Mononuclear cell (primary cell): Measurements from ENCODE around the gene RXFP4. TPM values are rescaled to one million over a fixed set of nuclear protein-coding genes. Genes with fewer than 3 reads are reported as not detected.

Experiments used
- H3K27me3 ChIP-seq: 2 replicates; pipeline ENCODE4 v1.6.0; 2011; ENCODE audit warnings: low read length, control low read depth; ENCODE audit not compliant: insufficient read depth
- H3K4me1 ChIP-seq: 2 replicates; pipeline ENCODE4 v1.5.1; 2011; ENCODE audit warnings: mild to moderate bottlenecking, low read length, control low read depth; ENCODE audit not compliant: insufficient read depth
- H3K4me3 ChIP-seq: 2 replicates; pipeline ENCODE4 v1.5.1; 2011; ENCODE audit warnings: mild to moderate bottlenecking, low read length, moderate library complexity
- H3K9me3 ChIP-seq: 2 replicates; pipeline ENCODE4 v1.5.1; 2011; ENCODE audit warnings: low read depth, mild to moderate bottlenecking, control low read depth, low read length
- total RNA-seq: library from RNA; depleted of rRNA; stranded (reverse); fragments of >200 nt; gene quantifications from one replicate; pipeline ENCODE4 v1.2.3, GENCODE V29; 2012

Gene RXFP4
- total RNA-seq, 1 donor, result not detected

DNA sequence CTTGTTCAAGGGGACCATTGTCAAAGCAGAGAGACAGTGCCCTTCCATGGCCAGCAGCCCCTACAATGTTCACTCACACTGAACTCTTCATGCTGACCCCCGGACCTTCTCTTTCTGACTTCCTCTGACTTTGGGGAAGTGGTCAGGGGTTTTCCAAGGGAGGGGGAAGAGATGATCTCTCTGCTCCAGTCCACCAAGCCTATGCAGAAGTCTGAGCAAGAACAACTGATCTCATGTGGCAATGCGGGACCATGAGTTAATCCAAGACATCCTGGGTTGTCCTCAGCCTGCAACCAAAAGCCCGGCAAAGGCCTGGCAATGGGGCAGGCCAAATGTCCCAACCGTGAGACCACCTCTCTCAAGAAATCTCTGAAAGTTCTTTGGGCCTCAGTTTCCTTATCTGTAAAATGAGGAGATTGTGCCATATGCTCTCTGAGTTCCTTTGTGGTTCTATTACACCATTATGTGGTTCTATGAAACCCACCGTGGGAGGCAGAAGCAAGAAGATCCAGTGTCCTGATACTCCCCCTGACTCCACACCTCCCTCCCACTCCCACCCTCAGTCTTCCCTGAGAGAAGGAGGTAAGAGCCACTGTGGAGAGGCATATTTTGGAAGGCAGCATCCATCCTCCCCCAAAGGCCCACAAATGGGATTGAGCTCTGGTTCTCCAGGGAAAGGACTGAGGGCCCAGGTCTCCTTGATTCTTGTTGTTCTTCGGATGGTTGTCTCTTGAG, 48.7 kb downstream of the RXFP4 start:
- no peak overlapping the region for H3K4me3 ChIP-seq
- peaks cover 37% of the 10 kb centered on the region for H3K4me1 ChIP-seq

More for the DNA sequence above, 48.7 kb downstream of the RXFP4 start:
- Histone ChIP-seq H3K9me3 (no peaks in the 10 kb centered on the region), H3K27me3 (no peaks in the 10 kb centered on the region)

Other genes starting within 250 kb of the RXFP4 start
- gene GON4L, start 84.4 kb upstream of the RXFP4 start, total RNA-seq, result 54.9 TPM
- gene SYT11, start 82.1 kb upstream of the RXFP4 start, total RNA-seq, result 12.0 TPM
- gene RIT1, start 30.3 kb upstream of the RXFP4 start, total RNA-seq, result 128 TPM
- gene KHDC4, start 7.2 kb upstream of the RXFP4 start, total RNA-seq, result 38.1 TPM
- gene ARHGEF2, start 36.9 kb downstream of the RXFP4 start, total RNA-seq, result 149 TPM
- 403 TPM for gene SSR2, start 79.3 kb downstream of the RXFP4 start, total RNA-seq
- gene UBQLN4, start 112.2 kb downstream of the RXFP4 start, total RNA-seq, result 7.1 TPM
- gene LAMTOR2, start 113.1 kb downstream of the RXFP4 start, total RNA-seq, result 16.6 TPM
- 0.21 TPM for gene RAB25, start 119.5 kb downstream of the RXFP4 start, total RNA-seq
- gene MEX3A, start 140.8 kb downstream of the RXFP4 start, total RNA-seq, result not detected
- 110 TPM for gene LMNA, start 173.1 kb downstream of the RXFP4 start, total RNA-seq
- gene SEMA4A, start 211.9 kb downstream of the RXFP4 start, total RNA-seq, result 30.4 TPM